Measurements from ENCODE around the gene PLEK. TPM values are rescaled to one million over a fixed set of nuclear protein-coding genes. Genes with fewer than 3 reads are reported as not detected.
"Not testable (repeated sequence)": the region's sequence is repeated elsewhere in the genome, so short reads cannot be mapped to it uniquely, and the experiment has no call there.

The PLEK gene
- total and polyA plus RNA-seq, 8 donors = 0.45 to 18.1 (median 3.8) TPM

DNA sequence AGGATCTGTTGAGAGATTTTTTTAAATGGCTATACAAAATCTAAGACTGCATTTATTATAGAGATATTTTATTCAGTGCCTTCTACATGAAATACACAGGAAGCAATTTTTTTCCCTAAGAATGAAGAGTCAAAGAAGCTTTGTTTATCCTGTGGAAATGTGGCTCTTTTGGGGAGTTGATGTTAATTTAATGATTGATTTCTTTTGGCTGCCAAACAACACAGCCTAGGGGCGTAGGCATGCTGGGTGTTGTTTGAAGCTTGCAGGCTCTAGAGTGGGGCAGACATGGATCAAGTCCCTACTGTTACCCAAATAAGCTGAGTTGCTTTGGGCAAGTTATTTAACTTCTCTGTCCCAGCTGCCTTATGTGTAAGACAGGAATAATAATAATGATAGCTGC, 21.1 kb upstream of the PLEK start:
- TF ChIP-seq EP300 (IDR thresholded peaks at IDR 0.05) (no peak), POLR2AphosphoS5 (IDR thresholded peaks at IDR 0.05) (no peak), POLR2A (IDR thresholded peaks at IDR 0.05) (no peak)
- TF ChIP-seq, protein P1, sequence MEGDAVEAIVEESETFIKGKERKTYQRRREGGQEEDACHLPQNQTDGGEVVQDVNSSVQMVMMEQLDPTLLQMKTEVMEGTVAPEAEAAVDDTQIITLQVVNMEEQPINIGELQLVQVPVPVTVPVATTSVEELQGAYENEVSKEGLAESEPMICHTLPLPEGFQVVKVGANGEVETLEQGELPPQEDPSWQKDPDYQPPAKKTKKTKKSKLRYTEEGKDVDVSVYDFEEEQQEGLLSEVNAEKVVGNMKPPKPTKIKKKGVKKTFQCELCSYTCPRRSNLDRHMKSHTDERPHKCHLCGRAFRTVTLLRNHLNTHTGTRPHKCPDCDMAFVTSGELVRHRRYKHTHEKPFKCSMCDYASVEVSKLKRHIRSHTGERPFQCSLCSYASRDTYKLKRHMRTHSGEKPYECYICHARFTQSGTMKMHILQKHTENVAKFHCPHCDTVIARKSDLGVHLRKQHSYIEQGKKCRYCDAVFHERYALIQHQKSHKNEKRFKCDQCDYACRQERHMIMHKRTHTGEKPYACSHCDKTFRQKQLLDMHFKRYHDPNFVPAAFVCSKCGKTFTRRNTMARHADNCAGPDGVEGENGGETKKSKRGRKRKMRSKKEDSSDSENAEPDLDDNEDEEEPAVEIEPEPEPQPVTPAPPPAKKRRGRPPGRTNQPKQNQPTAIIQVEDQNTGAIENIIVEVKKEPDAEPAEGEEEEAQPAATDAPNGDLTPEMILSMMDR (IDR thresholded peaks at IDR 0.05) = no peak
- H3K27ac ChIP-seq = no peak overlapping the region
- H3K4me3 ChIP-seq = no peak overlapping the region
- H3K27me3 ChIP-seq = peaks cover 0 to 14% (median 5%) of the 10 kb centered on the region in 3 donors
- intact Hi-C loops (cut with DNase I; ENCODE audit: low total_unique reads) = no loop called here
- WGBS, 5 donors = 56 to 72% (median 60%) methylated on average over 1 of the region's 1 CpG
- H3K36me3 ChIP-seq = no peaks in the 10 kb centered on the region
- no peak for DNase-seq
- peaks cover 0 to 3% (median 0%) of the 10 kb centered on the region in 4 donors for H3K9me3 ChIP-seq
- no peaks in the 10 kb centered on the region for H3K4me1 ChIP-seq

DNA sequence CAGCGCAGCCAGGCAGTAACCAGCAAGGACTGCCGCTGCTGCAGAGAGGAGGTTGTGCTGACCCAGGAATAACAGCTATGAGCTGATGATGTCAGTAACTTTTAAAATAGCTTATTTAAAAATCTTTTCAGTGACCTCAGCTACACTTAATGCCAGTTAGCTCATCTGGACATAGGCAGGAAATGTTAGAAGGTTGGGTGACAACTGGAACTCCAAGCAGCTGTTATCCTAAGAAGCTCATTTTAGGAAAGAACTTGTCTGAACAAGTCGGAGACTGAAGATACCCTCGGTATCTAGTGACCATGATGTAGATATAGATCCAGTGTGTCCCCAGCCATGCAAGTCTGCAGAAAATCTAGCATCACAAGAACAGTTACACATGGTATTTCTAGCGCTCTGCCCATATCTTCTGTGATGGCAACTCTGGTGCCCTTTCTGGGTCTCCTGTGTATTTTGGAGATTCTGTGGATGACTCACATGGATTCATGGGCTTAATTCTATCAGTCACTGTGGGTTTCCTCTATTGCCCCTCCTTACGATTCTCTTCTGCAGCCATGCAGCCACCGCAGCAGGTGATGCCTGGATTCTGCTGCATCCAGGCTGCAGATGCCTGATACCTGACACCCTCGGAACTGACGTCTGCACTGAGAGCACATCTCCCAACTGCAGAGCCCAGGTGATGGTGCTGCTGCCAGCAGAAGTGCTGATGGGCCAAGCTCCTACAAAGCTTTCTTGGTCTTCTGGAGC, 19.8 kb upstream of the PLEK start:
- intact Hi-C loops (cut with DNase I; ENCODE audit: low total_unique reads) = no loop called here
- no peak for TF ChIP-seq POLR2A (IDR thresholded peaks at IDR 0.05)
- TF ChIP-seq, protein P1 (IDR thresholded peaks at IDR 0.05) = no peak
- TF ChIP-seq POLR2AphosphoS5 (IDR thresholded peaks at IDR 0.05) = no peak
- no peak for TF ChIP-seq EP300 (IDR thresholded peaks at IDR 0.05)
- H3K4me3 ChIP-seq = no peak overlapping the region
- 73 to 79% (median 76%) methylated on average over 9 of the region's 9 CpGs for WGBS, 5 donors
- peaks cover 0 to 14% (median 5%) of the 10 kb centered on the region in 3 donors for H3K27me3 ChIP-seq
- no peak for DNase-seq
- H3K27ac ChIP-seq = no peak overlapping the region
- H3K4me1 ChIP-seq = no peaks in the 10 kb centered on the region
- H3K9me3 ChIP-seq = peaks cover 0 to 4% (median 0%) of the 10 kb centered on the region in 4 donors
- no peaks in the 10 kb centered on the region for H3K36me3 ChIP-seq

DNA sequence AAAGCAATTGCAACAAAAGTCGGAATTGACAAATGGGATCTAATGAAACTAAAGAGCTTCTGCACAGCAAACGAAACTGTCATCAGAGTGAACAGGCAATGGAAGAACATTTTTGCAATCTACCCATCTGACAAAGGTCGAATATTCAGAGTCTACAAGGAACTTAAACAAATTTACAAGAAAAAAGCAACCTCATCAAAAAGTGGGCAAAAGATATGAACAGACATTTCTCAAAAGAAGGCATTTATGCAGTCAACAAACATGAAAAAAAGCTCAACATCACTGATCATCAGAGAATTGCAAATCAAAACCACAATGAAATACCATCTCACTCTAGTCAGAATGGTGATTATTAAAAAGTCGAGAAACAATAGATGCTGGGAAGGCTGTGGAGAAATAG, 16.0 kb upstream of the PLEK start:
- H3K27me3 ChIP-seq; intact Hi-C loops (cut with DNase I; ENCODE audit: low total_unique reads); DNase-seq; H3K9me3 ChIP-seq; H3K36me3 ChIP-seq; H3K4me3 ChIP-seq; H3K27ac ChIP-seq; H3K4me1 ChIP-seq: not testable (repeated sequence)
- WGBS, 5 donors = 82 to 88% (median 85%) methylated on average over 4 of the region's 4 CpGs

DNA sequence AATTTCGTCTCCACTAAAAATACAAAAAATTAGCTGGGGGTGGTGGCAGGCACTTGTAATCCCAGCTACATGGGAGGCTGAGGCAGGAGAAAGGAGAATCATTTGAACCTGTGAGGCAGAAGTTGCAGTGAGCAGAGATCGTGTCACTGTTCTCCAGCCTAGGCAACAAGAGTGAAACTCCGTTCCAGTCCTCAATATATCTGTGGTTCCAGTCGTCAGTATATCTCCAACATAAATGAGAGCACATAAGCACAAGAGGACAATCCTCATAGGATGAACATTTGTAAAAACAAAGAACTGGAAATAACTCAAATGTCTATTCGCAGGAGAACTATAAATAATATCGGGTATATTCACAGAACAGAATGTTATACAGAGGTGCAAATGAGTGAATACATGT, 13.1 kb upstream of the PLEK start:
- 83 to 90% (median 87%) methylated on average over 5 to 6 of the region's 6 CpGs for WGBS, 5 donors
- intact Hi-C loops (cut with DNase I; ENCODE audit: low total_unique reads) = no loop called here
- no peaks in the 10 kb centered on the region for H3K4me1 ChIP-seq
- no peak overlapping the region for H3K4me3 ChIP-seq
- no peaks in the 10 kb centered on the region for H3K27me3 ChIP-seq
- no peak for TF ChIP-seq POLR2A (IDR thresholded peaks at IDR 0.05)
- TF ChIP-seq POLR2AphosphoS5 (IDR thresholded peaks at IDR 0.05) = no peak
- TF ChIP-seq, protein P1 (IDR thresholded peaks at IDR 0.05) = no peak
- no peak for TF ChIP-seq EP300 (IDR thresholded peaks at IDR 0.05)
- H3K9me3 ChIP-seq = peaks cover 0 to 4% (median 0%) of the 10 kb centered on the region in 4 donors
- DNase-seq = no peak
- H3K36me3 ChIP-seq = no peaks in the 10 kb centered on the region
- no peak overlapping the region for H3K27ac ChIP-seq
